ENCODE results near the gene GABRE.
"Not testable (repeated sequence)": the region's sequence is repeated elsewhere in the genome, so short reads cannot be mapped to it uniquely, and the experiment has no call there.

GABRE gene

DNA sequence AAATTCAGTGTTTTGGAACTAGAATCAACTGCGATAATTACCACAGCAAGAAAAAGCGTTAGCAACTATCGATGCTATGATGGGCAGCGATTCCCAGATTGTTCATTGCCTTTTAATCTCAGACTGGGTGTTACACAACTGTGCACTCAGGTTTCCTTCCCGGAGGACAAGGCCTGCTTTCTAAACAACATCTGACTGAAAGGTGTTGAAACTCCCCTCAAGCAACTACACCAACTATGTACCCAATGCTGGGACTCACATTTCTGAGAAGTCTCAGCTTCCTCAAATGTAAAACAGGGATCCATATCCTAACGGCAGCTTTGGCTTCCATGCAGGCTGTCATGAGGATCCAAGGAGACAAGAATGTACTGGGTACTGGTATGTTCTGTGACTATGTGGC lies 8.2 kb downstream of the GABRE start:
- no peak for DNase-seq

DNA sequence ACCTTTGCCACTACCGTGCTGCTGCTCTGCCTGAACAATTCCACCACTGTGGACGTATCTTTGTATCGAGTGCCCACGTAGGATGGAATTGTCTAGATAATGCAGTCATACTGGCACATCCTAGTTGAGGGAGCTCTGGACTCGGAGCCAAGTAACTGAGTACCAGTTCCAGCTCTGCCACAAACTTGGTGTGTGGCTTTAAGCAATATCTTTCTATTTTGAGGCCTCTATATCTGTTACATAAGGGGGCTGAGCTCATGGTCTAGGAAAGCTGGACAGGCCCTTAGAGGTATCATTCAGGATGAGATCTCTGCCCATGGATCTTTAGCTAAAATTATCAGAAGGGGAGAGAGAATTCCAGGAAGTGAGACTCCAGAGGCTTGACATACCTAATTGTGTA lies 12.4 kb downstream of the GABRE start:
- DNase-seq, result no peak

DNA sequence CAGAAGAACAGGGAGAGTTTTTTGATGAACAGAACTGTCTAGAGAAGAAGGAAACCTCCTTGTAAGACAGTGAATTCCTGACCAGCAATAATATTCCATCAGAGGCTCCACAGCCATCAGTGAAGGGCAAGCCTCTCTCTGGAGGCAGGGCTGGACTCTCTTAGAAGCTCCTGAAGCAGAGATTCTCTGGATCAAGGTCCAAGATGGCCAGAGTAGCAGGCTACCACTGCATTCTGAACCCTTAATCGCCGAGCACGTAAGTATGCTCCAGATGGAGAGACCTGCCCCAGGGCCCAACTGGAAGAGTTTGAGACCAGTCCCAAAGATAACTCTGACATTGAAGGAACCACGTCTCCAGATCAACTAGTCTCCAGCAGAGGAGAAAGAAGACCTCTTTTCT lies 16.4 kb downstream of the GABRE start:
- no peak for DNase-seq

DNA sequence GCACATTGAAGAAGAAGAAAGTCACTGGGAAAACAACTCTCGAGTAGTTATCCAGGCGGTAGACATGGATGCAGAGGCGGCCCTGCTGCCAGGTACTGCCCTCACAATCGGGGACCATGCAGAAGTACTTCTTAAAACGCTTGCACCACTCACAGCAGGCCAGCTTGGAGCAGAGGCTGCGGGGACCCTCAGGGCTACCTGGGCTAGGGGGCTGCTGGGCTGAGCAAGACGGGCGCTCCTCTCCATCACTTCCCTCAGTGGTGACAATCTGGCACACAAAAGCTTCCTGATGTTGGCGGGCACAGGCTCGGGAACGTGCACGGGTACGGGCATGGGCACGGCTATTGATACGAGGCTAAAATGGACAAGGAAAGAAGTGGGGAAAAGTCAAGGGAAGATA lies 19.7 kb downstream of the GABRE start:
- DNase-seq, result no peak

DNA sequence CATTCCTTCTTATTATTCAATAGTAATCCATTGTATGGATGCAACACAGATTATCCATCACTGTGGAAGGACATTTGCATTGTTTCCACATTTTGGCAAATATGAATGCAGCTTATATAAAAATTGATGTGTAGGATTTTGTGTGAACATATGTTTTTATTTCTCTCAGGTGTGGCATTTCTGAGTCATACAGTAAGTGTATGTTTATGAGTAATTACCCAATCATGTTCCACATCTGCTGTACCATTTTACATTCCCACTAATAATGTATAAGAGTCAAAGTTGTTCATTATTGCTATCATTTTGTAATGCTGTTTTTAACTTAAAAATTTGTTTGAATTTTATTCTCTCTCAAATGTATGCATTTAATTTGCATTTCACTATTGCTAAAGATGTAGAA lies 36.3 kb downstream of the GABRE start:
- no peak for DNase-seq

DNA sequence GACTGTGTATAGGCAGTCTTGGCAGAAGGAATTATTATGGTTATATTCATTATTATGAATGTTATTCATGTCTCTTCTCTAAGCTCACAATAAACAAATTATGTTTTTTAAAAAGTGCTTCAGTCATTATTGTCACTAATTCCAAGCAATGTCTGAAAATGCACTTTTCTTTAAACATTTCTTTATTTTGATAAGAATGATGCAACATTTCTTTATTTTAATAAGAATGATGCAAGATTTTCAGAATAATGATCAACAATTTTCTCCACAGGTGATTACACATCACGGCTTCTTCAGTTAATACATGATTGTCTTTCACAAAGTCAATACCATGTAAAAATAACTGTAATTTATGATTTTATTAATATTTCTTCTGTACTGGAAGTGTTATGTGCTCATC lies 39.1 kb downstream of the GABRE start:
- no peak for DNase-seq

DNA sequence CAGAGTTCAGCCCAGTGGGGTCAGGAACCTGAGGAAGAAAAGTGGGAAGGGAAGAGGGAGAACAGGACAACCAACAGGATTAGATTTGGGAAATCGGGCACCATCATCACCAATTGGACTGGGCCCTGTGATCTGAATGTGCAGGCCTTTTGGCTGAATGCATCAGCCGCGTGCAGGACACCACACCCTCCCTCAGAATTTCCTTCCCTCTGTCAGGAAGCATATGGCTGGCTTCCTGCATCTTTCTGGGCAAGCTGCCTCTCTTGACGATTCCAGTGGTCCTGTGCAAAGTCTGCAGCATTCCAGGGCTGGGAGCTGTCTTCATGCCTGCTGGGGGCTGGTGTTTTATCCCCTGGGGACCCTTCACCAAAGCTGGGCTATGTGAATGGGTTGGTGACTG lies 45.4 kb downstream of the GABRE start:
- DNase-seq, result no peak

DNA sequence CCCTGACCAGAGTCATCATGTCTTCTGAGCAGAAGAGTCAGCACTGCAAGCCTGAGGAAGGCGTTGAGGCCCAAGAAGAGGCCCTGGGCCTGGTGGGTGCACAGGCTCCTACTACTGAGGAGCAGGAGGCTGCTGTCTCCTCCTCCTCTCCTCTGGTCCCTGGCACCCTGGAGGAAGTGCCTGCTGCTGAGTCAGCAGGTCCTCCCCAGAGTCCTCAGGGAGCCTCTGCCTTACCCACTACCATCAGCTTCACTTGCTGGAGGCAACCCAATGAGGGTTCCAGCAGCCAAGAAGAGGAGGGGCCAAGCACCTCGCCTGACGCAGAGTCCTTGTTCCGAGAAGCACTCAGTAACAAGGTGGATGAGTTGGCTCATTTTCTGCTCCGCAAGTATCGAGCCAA lies 50.8 kb downstream of the GABRE start:
- DNase-seq, result no peak

DNA sequence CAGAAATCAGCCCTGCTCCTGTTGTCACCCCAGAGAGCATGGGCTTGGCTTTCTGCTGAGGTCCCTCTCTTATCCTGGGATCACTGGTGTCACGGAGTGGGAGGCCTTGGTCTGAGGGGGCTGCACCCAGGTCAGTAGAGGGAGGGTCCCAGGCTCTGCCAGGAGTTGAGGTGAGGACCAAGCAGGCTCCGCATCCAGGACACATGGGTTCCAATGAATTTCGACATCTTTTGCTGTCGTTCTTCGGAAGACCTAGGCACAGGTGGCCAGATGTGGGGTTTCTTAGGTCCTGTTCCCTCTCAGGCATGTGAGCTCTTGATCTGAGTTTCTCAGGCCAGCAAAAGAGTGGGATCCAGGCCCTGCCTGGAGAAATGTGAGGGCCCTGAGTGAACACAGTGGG lies 51.8 kb downstream of the GABRE start:
- no peak for DNase-seq

DNA sequence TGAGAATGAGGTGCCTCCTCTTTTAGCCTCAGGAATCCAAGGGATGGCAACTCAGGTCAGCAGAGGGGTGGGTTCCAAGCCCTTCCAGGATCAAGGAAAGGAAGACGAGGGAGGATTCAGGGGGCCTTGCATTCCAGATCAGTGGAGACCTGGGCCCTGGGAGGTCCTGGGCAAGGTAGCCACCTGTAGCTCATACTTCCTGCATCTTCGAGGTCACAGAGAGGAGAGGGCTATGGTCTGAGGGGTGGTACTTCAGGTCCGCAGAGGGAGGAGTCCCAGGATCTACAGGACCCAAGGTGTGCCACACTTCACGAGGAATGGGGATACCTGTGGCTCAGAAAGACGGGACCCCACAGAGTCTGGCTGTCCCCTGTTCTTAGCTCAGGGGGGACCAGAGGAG lies 52.6 kb downstream of the GABRE start:
- DNase-seq, result no peak

DNA sequence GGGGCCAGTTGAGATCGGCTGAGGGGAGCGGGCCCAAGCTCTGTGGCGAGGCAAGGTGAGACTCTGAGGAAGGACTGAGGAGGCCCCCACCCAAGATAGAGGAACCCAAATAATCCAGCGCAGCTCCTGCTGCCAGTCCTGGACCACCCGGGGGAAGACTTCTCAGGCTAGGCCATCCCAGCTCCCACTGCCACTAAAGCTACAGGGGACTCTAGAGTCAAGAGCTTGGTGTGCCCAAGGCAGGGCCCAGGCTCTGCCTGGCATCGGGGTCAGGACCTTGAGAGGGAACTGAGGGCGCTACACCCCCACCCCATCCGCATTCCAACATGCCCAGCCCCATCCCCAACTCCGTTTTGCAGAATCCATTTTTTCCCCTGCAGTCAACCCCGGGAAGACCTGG lies 53.2 kb downstream of the GABRE start:
- no peak for DNase-seq

DNA sequence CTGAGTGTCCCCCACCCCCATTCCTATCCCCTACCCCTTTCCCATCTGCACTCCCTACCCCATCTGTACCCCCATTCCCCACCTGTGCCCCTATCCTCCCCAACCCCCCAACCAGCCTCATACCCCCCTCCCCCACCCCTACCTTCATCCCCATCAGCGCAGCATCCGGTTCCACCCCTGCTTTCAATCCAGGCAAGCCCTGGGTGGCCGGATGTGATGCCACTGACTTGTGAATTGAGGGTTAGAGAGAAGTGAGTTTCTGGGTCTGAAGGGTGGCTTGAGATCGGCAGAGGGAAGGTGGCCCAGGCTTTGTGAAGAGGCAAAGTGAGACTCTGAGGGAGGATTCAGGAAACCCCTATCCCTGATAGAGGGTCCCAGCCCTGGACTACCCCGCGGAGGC lies 53.9 kb downstream of the GABRE start:
- DNase-seq, result no peak

DNA sequence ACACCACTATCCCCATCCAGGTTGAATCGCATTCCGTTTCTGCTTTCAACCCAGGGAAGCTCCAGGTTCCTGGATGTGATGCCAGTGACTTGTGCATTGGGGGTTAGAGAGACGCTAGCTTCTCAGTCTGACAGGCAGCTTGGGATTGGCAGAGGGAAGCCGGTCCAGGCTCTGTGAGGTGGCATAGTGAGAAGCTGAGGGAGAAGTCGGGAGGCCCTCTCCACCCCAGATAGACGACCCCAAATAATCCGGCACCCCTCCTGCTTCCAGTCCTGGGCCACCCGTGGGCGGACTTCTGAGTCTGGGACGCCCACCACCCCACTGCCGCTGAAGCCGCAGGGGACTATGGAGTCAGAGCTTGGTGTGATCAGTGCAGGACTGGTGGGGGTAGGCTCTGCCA lies 54.4 kb downstream of the GABRE start:
- no peak for DNase-seq

DNA sequence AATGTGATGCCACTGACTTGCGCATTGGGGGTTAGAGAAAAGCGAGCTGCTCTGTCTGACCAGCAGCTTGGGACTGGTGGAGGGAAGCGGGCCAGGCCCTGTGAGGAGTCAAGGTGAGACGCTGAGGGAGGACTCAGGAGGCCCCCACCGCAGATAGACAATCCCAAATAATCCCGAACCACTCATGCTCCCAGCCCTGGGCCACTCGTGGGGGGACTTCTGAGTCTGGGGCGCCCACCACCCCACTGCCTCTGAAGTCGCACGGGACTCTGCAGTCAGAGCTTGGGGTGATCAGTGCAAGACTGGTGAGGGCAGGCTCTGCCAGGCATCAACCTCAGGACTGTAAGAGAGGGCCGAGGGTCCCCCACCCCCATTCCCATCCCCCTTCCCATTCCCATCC lies 54.9 kb downstream of the GABRE start:
- DNase-seq, result no peak

DNA sequence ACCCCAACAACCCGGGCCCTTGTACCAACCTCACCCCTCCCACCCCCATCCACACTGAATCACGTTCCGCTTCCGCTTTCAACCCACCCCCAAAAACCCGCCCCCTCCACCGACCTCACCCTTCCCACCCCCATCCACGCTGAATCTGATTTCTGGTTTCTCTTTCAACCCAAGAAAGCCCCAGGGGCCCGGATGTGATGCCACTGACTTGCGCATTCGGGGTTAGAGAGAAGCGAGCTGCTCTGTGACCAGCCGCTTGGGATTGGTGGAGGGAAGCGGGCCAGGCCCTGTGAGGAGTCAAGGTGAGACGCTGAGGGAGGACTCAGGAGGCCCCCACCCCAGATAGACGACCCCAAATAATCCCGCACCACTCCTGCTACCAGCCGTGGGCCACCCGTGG lies 55.7 kb downstream of the GABRE start:
- DNase-seq, result not testable (repeated sequence)

DNA sequence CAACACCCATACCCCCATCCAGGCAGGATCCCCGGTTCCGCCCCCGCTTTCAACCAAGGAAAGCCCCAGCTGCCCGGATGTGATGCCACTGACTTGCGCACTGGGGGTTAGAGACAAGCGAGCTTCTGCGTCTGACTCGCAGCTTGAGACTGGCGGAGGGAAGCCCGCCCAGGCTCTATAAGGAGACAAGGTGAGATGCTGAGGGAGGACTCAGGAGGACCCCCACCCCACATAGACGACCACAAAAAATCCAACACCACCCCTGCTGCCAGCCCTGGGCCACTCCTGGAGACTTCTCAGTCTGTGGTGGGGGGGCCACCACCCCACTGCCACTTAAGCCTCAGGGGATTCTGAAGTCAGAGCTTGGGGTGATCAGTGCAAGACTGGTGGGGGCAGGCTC lies 61.7 kb downstream of the GABRE start, which contains the start of gene MAGEA4:
MAGEA4 (plus strand) TSS at position 110 of the 400 bp plus-strand sequence. CDS start 10,776 bp downstream, outside the sequence.
- no peak for DNase-seq

DNA sequence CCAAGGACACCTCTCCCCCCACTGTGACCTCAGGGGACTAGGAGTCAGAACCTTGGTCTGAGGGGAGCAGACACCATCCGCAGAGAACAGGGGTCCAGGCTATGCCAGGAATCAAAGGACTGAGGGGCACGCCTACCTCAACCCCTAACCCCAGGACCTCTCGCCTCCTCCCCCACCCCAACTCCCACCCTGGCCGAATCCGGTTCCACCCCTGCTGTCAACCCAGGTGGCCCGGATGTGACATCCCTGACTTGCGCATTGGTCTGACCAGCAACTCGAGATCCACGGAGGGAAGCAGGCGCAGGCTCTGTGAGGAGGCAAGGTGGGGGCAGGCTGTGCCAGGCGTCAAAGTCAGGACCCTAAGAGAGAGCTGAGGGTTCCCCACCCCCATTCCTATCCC lies 62.3 kb downstream of the GABRE start:
- DNase-seq, result no peak

DNA sequence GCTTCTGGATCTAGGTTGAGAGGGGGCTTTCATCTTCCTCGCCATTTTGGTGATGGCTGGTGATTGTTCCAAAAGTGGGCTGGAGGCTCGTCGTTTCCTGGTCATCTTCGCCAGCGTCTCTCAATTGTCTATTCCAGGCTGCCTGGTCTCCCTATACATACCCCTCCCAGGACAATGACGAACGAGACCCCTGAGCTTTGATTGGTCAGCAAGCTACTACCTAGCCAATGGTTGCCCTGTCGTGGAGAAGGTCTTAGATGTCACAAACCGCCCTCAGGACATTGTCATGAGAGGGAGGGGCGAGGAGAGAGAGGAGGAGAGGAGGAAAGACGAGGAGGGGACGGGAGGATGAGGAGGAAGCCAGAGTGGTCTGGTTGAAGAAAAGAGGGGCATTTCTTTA lies 69.5 kb downstream of the GABRE start:
- no peak for DNase-seq
